Measurements from ENCODE around the gene DSC1. TPM values are rescaled to one million over a fixed set of nuclear protein-coding genes. Genes with fewer than 3 reads are reported as not detected.

The DSC1 gene
- total RNA-seq, 3 donors from 2014 or later = 0.29 TPM; not detected in 2

GRCh38 chr18:31101183-31102024, 61.3 kb downstream of the DSC1 start:
- intact Hi-C loops (cut with DNase I; ENCODE audit: low total_unique reads) = no loop called here
- Histone ChIP-seq H3K36me3 (no peaks in the 10 kb centered on the region), H3K27ac (peak overlapping the region; percentile 94), H3K27me3 (no peaks in the 10 kb centered on the region), H3K4me3 (peak overlapping the region; percentile 58 to 76 (median 69)), H3K4me1 (no peaks in the 10 kb centered on the region), H3K9me3 (no peaks in the 10 kb centered on the region)
- DNase-seq (ENCODE audit: low spot score in 2 of 2) = peak; percentile 44 to 61
- no peak for TF ChIP-seq CTCF (IDR thresholded peaks at IDR 0.05)
- peak; percentile 35 to 42 (median 40) for TF ChIP-seq POLR2AphosphoS5 (IDR thresholded peaks at IDR 0.05)

- no peak for TF ChIP-seq POLR2AphosphoS5 (IDR thresholded peaks at IDR 0.05)
- TF ChIP-seq POLR2A (IDR thresholded peaks at IDR 0.05) = no peak
- no peak for TF ChIP-seq CTCF (IDR thresholded peaks at IDR 0.05)
- DNase-seq (ENCODE audit: low spot score in 2 of 2) = peak in 1 of 2 donors; percentile 19
- Histone ChIP-seq H3K27me3 (no peaks in the 10 kb centered on the region), H3K36me3 (no peaks in the 10 kb centered on the region), H3K4me1 (no peaks in the 10 kb centered on the region), H3K27ac (peak overlapping the region; percentile 94), H3K9me3 (no peaks in the 10 kb centered on the region), H3K4me3 (peak overlapping the region; percentile 58 to 76 (median 69))
- intact Hi-C loops (cut with DNase I; ENCODE audit: low total_unique reads) = no loop called here
Observed at GRCh38 chr18:31100436-31101182, 62.0 kb downstream of the DSC1 start.

GRCh38 chr18:31099450-31100230, 63.0 kb downstream of the DSC1 start:
- Histone ChIP-seq H3K36me3 (no peaks in the 10 kb centered on the region), H3K27me3 (no peaks in the 10 kb centered on the region), H3K4me1 (no peaks in the 10 kb centered on the region), H3K27ac (peak overlapping the region; percentile 94), H3K4me3 (peak overlapping the region in 2 of 3 donors; percentile 69 to 76), H3K9me3 (no peaks in the 10 kb centered on the region)
- no peak for DNase-seq (ENCODE audit: low spot score in 2 of 2)
- TF ChIP-seq POLR2AphosphoS5 (IDR thresholded peaks at IDR 0.05) = no peak
- no peak for TF ChIP-seq CTCF (IDR thresholded peaks at IDR 0.05)
- TF ChIP-seq POLR2A (IDR thresholded peaks at IDR 0.05) = no peak
- intact Hi-C loops (cut with DNase I; ENCODE audit: low total_unique reads) = no loop called here

GRCh38 chr18:31098878-31099277, 63.8 kb downstream of the DSC1 start:
- TF ChIP-seq POLR2AphosphoS5 (IDR thresholded peaks at IDR 0.05) = no peak
- no peak for TF ChIP-seq CTCF (IDR thresholded peaks at IDR 0.05)
- TF ChIP-seq POLR2A (IDR thresholded peaks at IDR 0.05) = no peak
- Histone ChIP-seq H3K9me3 (no peaks in the 10 kb centered on the region), H3K36me3 (no peaks in the 10 kb centered on the region), H3K27ac (peak overlapping the region; percentile 60 to 94), H3K4me1 (no peaks in the 10 kb centered on the region), H3K27me3 (no peaks in the 10 kb centered on the region), H3K4me3 (peak overlapping the region in 2 of 3 donors; percentile 7 to 76)
- DNase-seq (ENCODE audit: low spot score in 2 of 2) = no peak
- intact Hi-C loops (cut with DNase I; ENCODE audit: low total_unique reads) = no loop called here
